GM19351 (cell line): ENCODE data around the gene FAM199X.
"Not testable (repeated sequence)": the region's sequence is repeated elsewhere in the genome, so short reads cannot be mapped to it uniquely, and the experiment has no call there.

Experiments used
- ATAC-seq: cut with Tn5 transposase; IDR thresholded peaks from one replicate; pipeline ENCODE4 v1.9.1; 2021; ENCODE audit warnings: mild to moderate bottlenecking, moderate library complexity; ENCODE audit not compliant: unreplicated experiment

The FAM199X gene

GRCh38 chrX:104187931-104188330, 21.7 kb downstream of the FAM199X start:
- no peak for ATAC-seq

DNA sequence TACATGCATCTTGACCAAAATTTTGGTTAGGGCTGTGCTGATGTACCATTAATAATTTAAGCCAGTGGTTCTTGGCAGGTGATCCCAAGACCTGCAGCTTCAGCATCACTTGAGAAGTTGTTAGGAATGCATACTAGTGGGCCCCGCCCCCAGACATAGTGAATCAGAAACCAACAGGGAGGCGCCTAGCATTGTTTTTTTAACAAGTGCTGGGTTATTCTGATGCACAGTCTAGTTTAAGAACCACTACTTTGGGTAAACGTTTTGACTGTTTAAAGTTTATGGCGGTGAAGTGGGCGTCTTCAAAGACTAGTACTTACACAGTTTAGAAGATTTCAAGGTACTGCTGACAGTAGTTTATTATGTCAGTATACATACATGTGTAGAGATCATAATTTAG, 23.6 kb downstream of the FAM199X start:
- no peak for ATAC-seq

GRCh38 chrX:104193485-104193884, 27.2 kb downstream of the FAM199X start:
- no peak for ATAC-seq

DNA sequence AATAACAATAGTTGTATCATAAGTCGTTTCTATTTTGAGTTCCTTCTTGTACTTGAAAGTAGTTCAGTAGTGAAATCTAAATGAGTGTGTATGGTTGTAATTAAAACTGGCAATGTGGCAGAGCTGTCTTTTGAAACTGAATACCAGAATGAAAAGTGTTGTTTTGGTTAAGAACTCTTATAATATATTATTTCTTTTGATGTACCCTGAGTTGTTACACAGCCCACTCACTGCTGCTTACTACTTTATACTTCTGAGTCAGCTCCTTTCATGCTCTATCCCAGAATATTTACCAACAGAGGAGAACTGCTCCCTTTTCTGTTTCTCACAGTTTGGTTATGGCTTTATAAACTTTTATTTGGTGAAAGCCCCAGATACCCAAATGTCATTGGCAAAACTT, 28.8 kb downstream of the FAM199X start:
- ATAC-seq: no peak

DNA sequence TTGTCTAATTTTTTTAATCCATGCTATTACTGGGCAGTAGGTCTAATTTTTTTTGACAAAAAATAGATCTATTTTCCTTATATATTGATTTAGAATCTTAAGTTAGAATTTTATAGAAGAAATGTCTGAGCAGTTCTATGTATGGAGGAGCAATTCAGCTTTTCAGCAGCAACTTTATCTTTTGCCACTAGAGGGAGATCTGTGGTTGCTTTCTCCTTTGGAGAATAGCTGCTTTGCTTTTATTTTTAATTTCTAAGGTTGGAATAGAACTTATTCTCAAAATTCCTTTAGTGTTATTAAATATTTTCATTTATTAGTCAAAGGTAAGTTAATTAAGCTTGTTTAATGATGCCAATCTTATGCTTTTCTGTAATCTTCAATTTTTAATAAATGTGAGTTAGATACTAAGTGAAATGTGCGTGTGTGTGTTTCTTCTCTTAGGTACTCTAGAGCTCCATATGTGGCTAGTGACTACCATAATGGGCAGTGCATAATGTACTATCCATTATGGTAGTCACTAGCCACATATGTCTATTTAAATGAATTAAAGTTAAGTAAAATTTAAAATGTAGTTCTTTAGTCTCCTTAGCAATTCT, 29.3 kb downstream of the FAM199X start:
- ATAC-seq: peak; percentile 81

- no peak for ATAC-seq
These were observed 39.3 kb downstream of the FAM199X start for GRCh38 chrX:104205548-104205947.

- no peak for ATAC-seq
These were observed 44.9 kb downstream of the FAM199X start for GRCh38 chrX:104211187-104211586.

- not testable (repeated sequence) for ATAC-seq
These were observed 63.8 kb downstream of the FAM199X start for GRCh38 chrX:104230060-104230459.
